GM18520 (cell line): ENCODE results near the gene PLAAT4.

Experiments used
- ATAC-seq: cut with Tn5 transposase; IDR thresholded peaks from one replicate; pipeline ENCODE4 v1.9.1; 2021; ENCODE audit not compliant: unreplicated experiment

Gene PLAAT4, protein sequence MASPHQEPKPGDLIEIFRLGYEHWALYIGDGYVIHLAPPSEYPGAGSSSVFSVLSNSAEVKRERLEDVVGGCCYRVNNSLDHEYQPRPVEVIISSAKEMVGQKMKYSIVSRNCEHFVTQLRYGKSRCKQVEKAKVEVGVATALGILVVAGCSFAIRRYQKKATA

DNA sequence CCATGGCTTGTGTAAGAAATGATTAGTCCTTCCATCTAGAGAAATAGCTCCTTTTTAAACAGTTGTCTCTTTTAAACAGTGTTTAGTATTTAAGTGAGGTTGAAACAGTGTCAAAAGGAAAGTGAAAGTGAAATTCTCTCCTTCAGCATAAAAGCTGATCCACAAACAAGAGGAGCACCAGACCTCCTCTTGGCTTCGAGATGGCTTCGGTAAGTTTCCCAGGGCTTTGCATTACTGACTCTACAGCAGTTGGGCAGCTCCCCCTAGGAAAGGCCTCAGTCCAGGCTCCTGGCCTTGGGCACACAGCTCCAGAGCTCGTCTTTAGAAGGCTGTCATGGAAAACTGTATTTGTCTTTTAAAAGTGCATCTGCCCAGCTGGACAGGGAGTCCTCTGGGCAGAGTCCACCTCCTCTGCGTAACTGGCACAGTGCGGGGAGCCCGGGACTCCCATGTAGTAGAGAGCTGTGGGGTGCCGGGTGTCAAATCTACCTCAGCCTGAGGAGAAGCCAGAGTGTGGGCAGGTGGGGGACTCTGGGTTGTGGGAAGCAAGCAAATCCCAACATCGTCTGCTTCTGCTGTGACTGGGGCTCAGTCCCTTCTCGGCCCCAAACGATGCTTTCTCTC lies at the start of gene PLAAT4:
Gene PLAAT4 (plus strand): TSS at position 140 of the 624 bp plus-strand sequence. CDS start 61 bp downstream, at position 201.
- no peak for ATAC-seq

DNA sequence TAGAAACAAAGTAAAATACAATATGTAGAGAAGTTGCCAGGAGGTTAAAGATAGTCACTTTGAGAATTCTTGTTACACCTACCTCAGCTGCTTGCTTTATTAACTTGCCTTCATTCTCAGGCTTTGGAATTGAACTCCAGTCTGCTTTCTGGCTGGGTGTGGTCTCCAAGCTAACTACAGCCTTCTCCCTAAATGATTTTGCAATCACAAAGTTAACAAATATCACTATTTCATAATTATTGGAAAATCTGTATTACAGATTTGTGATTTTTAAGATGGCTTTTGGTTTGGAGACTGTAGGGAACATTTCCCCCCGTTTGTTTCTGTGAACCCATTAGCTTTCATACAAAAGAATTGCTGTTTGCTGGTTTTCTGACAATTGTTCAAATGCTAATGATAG lies 47.8 kb upstream of the PLAAT4 start:
- ATAC-seq, result no peak

DNA sequence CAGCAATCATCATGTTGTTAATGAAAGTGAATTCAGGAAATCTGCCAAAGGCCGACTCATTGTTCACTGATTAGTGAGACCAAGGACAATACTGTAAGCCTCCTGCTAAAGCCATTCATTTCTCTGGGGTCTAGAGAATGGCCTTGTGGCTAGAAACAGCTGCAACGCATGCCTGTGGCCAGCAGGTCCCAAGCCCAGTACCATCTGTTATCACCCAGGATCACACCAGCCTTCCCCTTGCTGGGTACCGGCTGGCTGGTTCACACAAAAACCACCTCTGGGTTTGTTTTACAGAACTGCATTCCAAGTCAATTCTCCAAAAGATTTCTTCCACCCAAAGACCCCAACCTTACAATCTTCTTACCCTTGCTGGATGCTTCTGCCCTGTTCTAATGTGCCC lies 46.7 kb upstream of the PLAAT4 start:
- no peak for ATAC-seq

GRCh38 chr11:63490551-63491239 lies 45.9 kb upstream of the PLAAT4 start, which contains the start of gene PLAAT5:
TSS of gene PLAAT5 (minus strand) at chr11:63491167. CDS start at chr11:63491034, 133 bp downstream.
- no peak for ATAC-seq

DNA sequence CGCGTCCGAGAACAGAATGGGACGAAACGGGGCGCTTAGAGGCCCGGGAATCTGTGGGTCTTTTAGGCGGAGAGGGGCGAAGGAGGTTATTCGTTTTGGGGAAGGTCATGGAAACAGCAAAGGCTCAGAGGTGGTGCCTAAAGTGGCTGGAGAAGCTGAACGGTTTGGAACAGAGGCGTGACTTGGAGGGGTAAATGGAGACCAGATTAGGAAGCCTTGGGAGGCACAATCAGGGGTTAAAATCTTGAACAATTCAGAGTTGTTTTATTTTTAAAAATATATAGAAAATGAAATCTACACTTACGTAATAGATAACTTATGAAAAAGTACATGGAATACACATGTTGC lies 45.4 kb upstream of the PLAAT4 start:
- no peak for ATAC-seq

GRCh38 chr11:63491636-63492372 lies 44.8 kb upstream of the PLAAT4 start:
- no peak for ATAC-seq

DNA sequence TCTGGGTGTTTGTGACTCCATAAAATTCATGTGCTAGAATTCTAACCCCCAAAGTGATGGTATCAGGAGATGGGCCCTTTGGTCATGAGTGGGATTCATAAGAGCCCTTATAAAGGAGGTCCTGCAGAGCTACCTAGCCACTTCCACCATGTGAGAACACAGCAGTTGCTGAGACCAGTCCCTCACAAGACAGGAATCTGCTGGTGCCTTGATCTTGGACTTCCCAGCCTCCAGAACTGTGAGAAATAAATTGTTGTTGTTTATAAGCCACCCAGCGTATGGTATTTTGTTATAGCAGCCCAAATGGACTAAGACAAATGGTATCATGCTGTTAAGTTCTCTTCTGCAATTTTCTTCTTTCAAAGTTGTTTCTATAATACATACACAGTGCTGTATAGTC lies 44.2 kb upstream of the PLAAT4 start:
- ATAC-seq, result no peak

GRCh38 chr11:63493127-63493526 lies 43.5 kb upstream of the PLAAT4 start:
- no peak for ATAC-seq

DNA sequence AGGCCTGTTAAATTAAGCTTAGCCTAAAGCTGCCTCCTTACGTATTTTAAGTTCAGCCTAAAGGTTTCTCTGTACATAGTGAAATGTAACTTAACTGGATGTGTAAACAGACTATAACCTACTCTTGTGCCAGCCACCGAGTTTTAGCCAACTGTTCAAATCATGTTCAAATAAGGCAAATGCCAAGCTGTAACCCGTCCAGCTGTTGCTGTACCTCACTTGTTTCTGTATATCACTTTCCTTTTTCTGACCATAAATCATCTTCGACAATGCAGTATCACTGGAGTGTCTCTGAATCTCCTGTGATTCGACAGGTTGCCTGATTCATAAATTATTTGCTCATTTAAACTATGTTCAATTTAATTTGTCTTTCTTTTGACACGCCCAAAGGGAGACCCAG lies 41.6 kb upstream of the PLAAT4 start:
- ATAC-seq, result no peak

DNA sequence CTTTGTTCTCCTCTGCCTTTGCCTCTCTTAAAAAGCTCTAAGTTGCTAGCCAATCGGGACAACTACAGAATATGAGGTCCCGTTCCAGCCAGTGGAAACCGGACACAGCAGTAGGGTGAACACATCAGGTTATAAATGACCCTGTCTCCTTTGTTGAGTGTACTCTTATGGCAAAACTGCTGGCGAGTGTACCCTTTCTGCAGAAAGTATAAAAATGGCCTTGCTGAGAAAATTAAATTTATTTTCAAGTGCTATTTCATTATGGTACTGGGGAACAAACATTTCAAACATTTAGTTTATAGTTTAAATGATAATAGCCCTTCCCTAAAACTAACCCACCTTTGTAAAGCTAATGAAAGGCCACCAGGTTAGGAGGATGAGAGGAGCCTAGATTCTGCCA lies 36.7 kb upstream of the PLAAT4 start:
- ATAC-seq, result no peak

- no peak for ATAC-seq
These were observed 35.4 kb upstream of the PLAAT4 start for GRCh38 chr11:63501236-63501635.

- no peak for ATAC-seq
These were observed 34.3 kb upstream of the PLAAT4 start for GRCh38 chr11:63502252-63502820.

DNA sequence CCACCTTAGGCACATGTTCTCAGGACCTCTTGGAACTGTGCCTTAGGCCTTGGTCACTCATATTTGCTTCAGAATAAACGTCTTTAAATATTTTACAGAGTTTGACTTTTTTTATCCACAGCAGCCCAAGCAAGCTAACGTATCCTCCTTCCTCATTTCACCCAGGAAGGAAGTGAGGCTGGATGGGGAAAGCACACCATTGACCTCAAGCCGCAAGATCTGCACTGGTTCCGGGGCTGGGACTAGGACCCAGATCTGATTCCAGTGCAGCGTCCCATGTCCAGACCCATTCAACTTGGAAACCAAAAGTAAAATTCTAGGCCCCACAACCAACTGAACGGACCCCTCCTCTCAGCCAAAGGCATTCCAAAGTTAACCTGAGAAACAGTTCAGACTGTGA lies 33.1 kb upstream of the PLAAT4 start:
- ATAC-seq, result no peak

- no peak for ATAC-seq
These were observed 32.6 kb upstream of the PLAAT4 start for GRCh38 chr11:63504054-63504453.

DNA sequence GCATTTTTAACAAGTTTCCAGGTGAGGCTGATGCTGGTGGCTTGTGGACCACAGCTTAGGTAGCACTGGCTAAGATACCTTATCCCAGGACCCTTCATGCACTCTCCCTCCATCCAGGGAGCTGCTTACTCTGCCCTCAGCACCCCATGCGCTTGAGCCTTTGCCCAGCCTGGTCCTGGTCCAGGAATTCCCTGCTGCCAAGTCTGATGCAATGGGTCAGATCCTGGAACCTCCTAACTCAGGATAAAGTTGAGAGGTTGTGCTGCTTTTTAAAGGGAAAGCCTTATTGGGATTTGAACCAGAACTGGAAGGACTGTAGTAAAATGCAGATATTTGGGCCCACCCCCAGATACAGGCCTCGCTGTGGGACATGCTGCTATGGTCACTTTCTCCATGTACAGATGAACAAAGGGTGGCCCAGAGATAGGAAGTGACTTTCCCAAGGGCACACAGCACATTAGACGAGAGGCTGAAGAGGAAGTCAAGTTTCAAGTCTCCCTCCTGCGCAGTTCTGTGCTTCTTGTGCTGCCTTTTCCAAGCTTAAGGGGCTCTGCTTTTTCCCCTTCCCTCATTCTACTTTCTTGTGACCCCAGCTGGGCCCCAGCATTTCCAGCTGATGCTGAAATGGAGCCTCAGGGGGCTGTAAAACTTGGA lies 31.5 kb upstream of the PLAAT4 start:
- ATAC-seq, result no peak

GRCh38 chr11:63505857-63506528 lies 30.6 kb upstream of the PLAAT4 start, which contains the start of gene LGALS12:
TSS of gene LGALS12 (plus strand) at chr11:63506084. CDS start at chr11:63506459, 375 bp downstream.
- ATAC-seq, result no peak

GRCh38 chr11:63506876-63507275 lies 29.7 kb upstream of the PLAAT4 start:
- no peak for ATAC-seq

GRCh38 chr11:63507511-63507910 lies 29.1 kb upstream of the PLAAT4 start:
- ATAC-seq, result no peak

GRCh38 chr11:63508009-63508408 lies 28.6 kb upstream of the PLAAT4 start:
- ATAC-seq, result no peak

- ATAC-seq, result no peak
These were observed 27.9 kb upstream of the PLAAT4 start for GRCh38 chr11:63508745-63509144.
